Measurements from ENCODE around the gene GABRR3. TPM values are rescaled to one million over a fixed set of nuclear protein-coding genes. Genes with fewer than 3 reads are reported as not detected.

The GABRR3 gene
- total RNA-seq, 2 donors from 2014 or later: 0.34 TPM; not detected in 1

GRCh38 chr3:97993526-97993925, 41.6 kb downstream of the GABRR3 start:
- Histone ChIP-seq H3K36me3 (no peaks in the 10 kb centered on the region), H3K27ac (no peak overlapping the region), H3K27me3 (replicated peaks; ENCODE audit: insufficient read depth) (no peaks in the 10 kb centered on the region), H3K4me3 (no peak overlapping the region), H3K4me1 (replicated peaks) (no peaks in the 10 kb centered on the region), H3K9me3 (no peaks in the 10 kb centered on the region)
- DNase-seq (ENCODE audit: low spot score): no peak
- WGBS: 69% methylated on average over 2 of the region's 2 CpGs
- intact Hi-C loops (cut with DNase I): no loop called here
- TF ChIP-seq CTCF (IDR thresholded peaks at IDR 0.05) (no peak), POLR2A (IDR thresholded peaks at IDR 0.05) (no peak), POLR2AphosphoS5 (IDR thresholded peaks at IDR 0.05) (no peak)

DNA sequence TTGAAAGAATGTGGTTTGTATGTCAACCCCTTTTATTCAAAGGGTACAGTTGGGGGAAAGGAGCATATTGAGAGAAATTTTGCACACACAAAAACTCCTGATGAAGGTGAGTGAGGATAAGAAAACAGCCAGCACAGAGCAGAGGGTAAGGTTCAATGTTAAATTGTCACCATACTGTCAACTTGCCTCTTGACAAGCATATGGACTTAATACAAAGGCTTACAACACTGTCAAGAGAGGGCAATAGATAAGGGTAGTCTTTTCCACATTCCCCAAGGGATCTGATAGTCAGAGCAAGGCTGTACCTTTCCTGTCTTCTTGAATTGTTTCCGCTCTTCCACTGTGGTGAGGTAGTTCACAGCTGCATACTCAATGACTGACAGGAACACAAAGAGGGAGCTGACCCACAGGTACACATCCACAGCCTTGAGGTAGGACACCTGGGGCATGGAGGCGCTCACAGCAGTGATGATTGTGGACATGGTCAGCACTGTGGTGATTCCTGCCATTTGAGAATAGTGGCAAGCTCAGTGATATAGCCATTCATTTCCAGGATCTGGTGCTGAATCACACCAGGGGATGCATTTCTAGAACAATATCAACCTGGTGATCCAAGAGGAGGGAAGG, 42.5 kb downstream of the GABRR3 start:
- Histone ChIP-seq H3K27ac (no peak overlapping the region), H3K9me3 (no peaks in the 10 kb centered on the region), H3K4me1 (replicated peaks) (no peaks in the 10 kb centered on the region), H3K36me3 (no peaks in the 10 kb centered on the region), H3K27me3 (replicated peaks; ENCODE audit: insufficient read depth) (no peaks in the 10 kb centered on the region), H3K4me3 (no peak overlapping the region)
- intact Hi-C loops (cut with DNase I): no loop called here
- TF ChIP-seq CTCF (IDR thresholded peaks at IDR 0.05) (no peak), POLR2AphosphoS5 (IDR thresholded peaks at IDR 0.05) (no peak), POLR2A (IDR thresholded peaks at IDR 0.05) (no peak)
- 97% methylated on average over 2 of the region's 2 CpGs for WGBS
- no peak for DNase-seq (ENCODE audit: low spot score)

- DNase-seq (ENCODE audit: low spot score): no peak
- Histone ChIP-seq H3K9me3 (no peaks in the 10 kb centered on the region), H3K4me1 (replicated peaks) (no peaks in the 10 kb centered on the region), H3K36me3 (no peaks in the 10 kb centered on the region), H3K27ac (no peak overlapping the region), H3K27me3 (replicated peaks; ENCODE audit: insufficient read depth) (no peaks in the 10 kb centered on the region), H3K4me3 (no peak overlapping the region)
- no peak for TF ChIP-seq POLR2A (IDR thresholded peaks at IDR 0.05)
- no peak for TF ChIP-seq CTCF (IDR thresholded peaks at IDR 0.05)
- no peak for TF ChIP-seq POLR2AphosphoS5 (IDR thresholded peaks at IDR 0.05)
- intact Hi-C loops (cut with DNase I): no loop called here
- WGBS: 23% methylated on average over 5 of the region's 5 CpGs
Measured at GRCh38 chr3:97991293-97991682, 43.8 kb downstream of the GABRR3 start.

GRCh38 chr3:97990624-97991292, 44.4 kb downstream of the GABRR3 start:
- 13% methylated on average over 2 of the region's 2 CpGs for WGBS
- intact Hi-C loops (cut with DNase I): no loop called here
- TF ChIP-seq POLR2AphosphoS5 (IDR thresholded peaks at IDR 0.05) (no peak), CTCF (IDR thresholded peaks at IDR 0.05) (no peak), POLR2A (IDR thresholded peaks at IDR 0.05) (no peak)

More at GRCh38 chr3:97990624-97991292, 44.4 kb downstream of the GABRR3 start:
- DNase-seq (ENCODE audit: low spot score): no peak
- no peak overlapping the region for H3K4me3 ChIP-seq
- no peak overlapping the region for H3K27ac ChIP-seq
- H3K9me3 ChIP-seq: no peaks in the 10 kb centered on the region
- H3K27me3 ChIP-seq (replicated peaks; ENCODE audit: insufficient read depth): no peaks in the 10 kb centered on the region
- H3K4me1 ChIP-seq (replicated peaks): no peaks in the 10 kb centered on the region
- no peaks in the 10 kb centered on the region for H3K36me3 ChIP-seq

All from prostate gland (tissue), 2 donors.